Measurements from ENCODE around the gene DACH1.

DACH1 gene

DNA sequence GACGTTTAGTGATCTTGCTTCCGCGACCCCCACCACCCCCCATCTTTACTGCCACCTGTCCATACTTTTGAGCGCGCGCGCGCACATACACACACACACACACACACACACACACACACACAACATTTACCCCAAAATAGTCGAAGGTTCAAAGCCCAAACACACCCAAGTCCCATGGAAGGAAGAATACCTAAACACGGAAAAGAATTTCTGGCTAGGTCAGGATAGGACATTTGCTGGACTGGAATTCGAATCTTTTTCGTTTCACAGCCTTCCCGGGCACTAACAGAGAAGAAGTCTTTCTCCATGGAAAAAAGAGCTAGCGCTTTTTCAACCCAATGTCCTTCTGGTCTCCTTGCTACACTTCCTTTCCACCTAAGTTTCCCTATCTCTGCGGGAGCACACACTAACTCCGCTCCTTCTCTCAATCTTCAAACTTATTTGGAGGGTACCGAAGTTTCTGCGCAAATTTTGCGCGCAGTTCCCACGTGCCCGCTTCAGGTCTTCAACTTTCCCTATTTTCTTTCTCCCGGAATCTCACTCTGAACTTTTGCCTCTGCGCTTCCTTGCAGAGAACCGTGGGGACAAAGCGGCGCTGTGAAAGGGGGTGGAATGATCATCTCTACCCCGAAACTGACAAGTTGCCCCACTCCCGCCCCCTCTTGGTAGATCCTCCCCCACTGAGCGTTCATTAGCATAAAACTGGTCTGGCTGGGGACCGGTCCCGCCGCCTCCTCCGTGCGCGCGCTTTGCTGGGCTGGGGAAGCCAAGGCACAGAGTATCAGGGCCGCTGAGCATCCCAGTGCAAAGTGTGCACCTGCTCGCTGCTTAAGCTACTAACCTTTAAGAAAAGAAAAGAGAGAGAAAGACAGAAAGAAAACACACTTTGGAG is 2.7 kb downstream of the DACH1 start (continued):
- peak; percentile 66; the same call in 1 of the 2 replicates for TF ChIP-seq ZNF2 (tag by site-specific recombination; IDR thresholded peaks at IDR 0.05)
- no peak for TF ChIP-seq RBAK (tag by site-specific recombination; IDR thresholded peaks at IDR 0.05)
- no peak for TF ChIP-seq KLF8 (tag by site-specific recombination; IDR thresholded peaks at IDR 0.05)
- TF ChIP-seq, protein P1, sequence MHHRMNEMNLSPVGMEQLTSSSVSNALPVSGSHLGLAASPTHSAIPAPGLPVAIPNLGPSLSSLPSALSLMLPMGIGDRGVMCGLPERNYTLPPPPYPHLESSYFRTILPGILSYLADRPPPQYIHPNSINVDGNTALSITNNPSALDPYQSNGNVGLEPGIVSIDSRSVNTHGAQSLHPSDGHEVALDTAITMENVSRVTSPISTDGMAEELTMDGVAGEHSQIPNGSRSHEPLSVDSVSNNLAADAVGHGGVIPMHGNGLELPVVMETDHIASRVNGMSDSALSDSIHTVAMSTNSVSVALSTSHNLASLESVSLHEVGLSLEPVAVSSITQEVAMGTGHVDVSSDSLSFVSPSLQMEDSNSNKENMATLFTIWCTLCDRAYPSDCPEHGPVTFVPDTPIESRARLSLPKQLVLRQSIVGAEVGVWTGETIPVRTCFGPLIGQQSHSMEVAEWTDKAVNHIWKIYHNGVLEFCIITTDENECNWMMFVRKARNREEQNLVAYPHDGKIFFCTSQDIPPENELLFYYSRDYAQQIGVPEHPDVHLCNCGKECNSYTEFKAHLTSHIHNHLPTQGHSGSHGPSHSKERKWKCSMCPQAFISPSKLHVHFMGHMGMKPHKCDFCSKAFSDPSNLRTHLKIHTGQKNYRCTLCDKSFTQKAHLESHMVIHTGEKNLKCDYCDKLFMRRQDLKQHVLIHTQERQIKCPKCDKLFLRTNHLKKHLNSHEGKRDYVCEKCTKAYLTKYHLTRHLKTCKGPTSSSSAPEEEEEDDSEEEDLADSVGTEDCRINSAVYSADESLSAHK (tag by site-specific recombination; IDR thresholded peaks at IDR 0.05), result peak; percentile 85
- no peak for TF ChIP-seq ZNF214 (tag by site-specific recombination; IDR thresholded peaks at IDR 0.05; ENCODE audit: borderline replicate concordance)
- no peak for TF ChIP-seq ZNF571 (tag by site-specific recombination; IDR thresholded peaks at IDR 0.05)
- TF ChIP-seq, protein P2, sequence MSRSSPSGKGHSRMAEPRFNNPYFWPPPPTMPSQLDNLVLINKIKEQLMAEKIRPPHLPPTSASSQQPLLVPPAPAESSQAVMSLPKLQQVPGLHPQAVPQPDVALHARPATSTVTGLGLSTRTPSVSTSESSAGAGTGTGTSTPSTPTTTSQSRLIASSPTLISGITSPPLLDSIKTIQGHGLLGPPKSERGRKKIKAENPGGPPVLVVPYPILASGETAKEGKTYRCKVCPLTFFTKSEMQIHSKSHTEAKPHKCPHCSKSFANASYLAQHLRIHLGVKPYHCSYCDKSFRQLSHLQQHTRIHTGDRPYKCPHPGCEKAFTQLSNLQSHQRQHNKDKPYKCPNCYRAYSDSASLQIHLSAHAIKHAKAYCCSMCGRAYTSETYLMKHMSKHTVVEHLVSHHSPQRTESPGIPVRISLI (tag by site-specific recombination; IDR thresholded peaks at IDR 0.05), result peak; percentile 62; the same call in 1 of the 2 replicates
- TF ChIP-seq, protein P3, sequence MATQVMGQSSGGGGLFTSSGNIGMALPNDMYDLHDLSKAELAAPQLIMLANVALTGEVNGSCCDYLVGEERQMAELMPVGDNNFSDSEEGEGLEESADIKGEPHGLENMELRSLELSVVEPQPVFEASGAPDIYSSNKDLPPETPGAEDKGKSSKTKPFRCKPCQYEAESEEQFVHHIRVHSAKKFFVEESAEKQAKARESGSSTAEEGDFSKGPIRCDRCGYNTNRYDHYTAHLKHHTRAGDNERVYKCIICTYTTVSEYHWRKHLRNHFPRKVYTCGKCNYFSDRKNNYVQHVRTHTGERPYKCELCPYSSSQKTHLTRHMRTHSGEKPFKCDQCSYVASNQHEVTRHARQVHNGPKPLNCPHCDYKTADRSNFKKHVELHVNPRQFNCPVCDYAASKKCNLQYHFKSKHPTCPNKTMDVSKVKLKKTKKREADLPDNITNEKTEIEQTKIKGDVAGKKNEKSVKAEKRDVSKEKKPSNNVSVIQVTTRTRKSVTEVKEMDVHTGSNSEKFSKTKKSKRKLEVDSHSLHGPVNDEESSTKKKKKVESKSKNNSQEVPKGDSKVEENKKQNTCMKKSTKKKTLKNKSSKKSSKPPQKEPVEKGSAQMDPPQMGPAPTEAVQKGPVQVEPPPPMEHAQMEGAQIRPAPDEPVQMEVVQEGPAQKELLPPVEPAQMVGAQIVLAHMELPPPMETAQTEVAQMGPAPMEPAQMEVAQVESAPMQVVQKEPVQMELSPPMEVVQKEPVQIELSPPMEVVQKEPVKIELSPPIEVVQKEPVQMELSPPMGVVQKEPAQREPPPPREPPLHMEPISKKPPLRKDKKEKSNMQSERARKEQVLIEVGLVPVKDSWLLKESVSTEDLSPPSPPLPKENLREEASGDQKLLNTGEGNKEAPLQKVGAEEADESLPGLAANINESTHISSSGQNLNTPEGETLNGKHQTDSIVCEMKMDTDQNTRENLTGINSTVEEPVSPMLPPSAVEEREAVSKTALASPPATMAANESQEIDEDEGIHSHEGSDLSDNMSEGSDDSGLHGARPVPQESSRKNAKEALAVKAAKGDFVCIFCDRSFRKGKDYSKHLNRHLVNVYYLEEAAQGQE (tag by site-specific recombination; IDR thresholded peaks at IDR 0.05), result peak; percentile 37; the same call in 1 of the 2 replicates
- no peak for TF ChIP-seq ZNF239 (tag by site-specific recombination; IDR thresholded peaks at IDR 0.05)
- peak; percentile 59; the same call in 1 of the 2 replicates for TF ChIP-seq EGR2 (tag by site-specific recombination; IDR thresholded peaks at IDR 0.05; ENCODE audit: low read depth)
- no peak for TF ChIP-seq ZSCAN30 (tag by site-specific recombination; IDR thresholded peaks at IDR 0.05)
- no peak for TF ChIP-seq ZNF585B (tag by site-specific recombination; IDR thresholded peaks at IDR 0.05)
- 0 out of 2 replicates have a peak, but pooled peaks have one; percentile 33 for TF ChIP-seq IKZF3 (tag by site-specific recombination; IDR thresholded peaks at IDR 0.05)
- peak; percentile 38; the same call in 1 of the 2 replicates for TF ChIP-seq SP3 (tag by site-specific recombination; IDR thresholded peaks at IDR 0.05)
- no peak for TF ChIP-seq ZNF202 (tag by site-specific recombination; IDR thresholded peaks at IDR 0.05; ENCODE audit: borderline replicate concordance)
- no peak for TF ChIP-seq ZNF433 (tag by site-specific recombination; IDR thresholded peaks at IDR 0.05; ENCODE audit: low read depth)
- TF ChIP-seq, protein P4, sequence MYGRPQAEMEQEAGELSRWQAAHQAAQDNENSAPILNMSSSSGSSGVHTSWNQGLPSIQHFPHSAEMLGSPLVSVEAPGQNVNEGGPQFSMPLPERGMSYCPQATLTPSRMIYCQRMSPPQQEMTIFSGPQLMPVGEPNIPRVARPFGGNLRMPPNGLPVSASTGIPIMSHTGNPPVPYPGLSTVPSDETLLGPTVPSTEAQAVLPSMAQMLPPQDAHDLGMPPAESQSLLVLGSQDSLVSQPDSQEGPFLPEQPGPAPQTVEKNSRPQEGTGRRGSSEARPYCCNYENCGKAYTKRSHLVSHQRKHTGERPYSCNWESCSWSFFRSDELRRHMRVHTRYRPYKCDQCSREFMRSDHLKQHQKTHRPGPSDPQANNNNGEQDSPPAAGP (tag by site-specific recombination; IDR thresholded peaks at IDR 0.05), result no peak
- no peak for TF ChIP-seq ZNF112 (tag by site-specific recombination; IDR thresholded peaks at IDR 0.05)
- no peak for TF ChIP-seq YY2 (tag by site-specific recombination; IDR thresholded peaks at IDR 0.05)
- TF ChIP-seq, protein P5, sequence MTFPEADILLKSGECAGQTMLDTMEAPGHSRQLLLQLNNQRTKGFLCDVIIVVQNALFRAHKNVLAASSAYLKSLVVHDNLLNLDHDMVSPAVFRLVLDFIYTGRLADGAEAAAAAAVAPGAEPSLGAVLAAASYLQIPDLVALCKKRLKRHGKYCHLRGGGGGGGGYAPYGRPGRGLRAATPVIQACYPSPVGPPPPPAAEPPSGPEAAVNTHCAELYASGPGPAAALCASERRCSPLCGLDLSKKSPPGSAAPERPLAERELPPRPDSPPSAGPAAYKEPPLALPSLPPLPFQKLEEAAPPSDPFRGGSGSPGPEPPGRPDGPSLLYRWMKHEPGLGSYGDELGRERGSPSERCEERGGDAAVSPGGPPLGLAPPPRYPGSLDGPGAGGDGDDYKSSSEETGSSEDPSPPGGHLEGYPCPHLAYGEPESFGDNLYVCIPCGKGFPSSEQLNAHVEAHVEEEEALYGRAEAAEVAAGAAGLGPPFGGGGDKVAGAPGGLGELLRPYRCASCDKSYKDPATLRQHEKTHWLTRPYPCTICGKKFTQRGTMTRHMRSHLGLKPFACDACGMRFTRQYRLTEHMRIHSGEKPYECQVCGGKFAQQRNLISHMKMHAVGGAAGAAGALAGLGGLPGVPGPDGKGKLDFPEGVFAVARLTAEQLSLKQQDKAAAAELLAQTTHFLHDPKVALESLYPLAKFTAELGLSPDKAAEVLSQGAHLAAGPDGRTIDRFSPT (tag by site-specific recombination; IDR thresholded peaks at IDR 0.05), result peak; percentile 52; the same call in 1 of the 2 replicates
- TF ChIP-seq ZNF132 (tag by site-specific recombination; IDR thresholded peaks at IDR 0.05; ENCODE audit: borderline replicate concordance), result no peak
- TF ChIP-seq ZNF791 (tag by site-specific recombination; IDR thresholded peaks at IDR 0.05), result no peak
- no peak for TF ChIP-seq ZNF76 (tag by site-specific recombination; IDR thresholded peaks at IDR 0.05; ENCODE audit: borderline replicate concordance, low read depth)
- no peak for TF ChIP-seq ZNF292 (tag by site-specific recombination; IDR thresholded peaks at IDR 0.05; ENCODE audit: borderline replicate concordance, low read depth)
- no peak for TF ChIP-seq ZNF311 (tag by site-specific recombination; IDR thresholded peaks at IDR 0.05; ENCODE audit: borderline replicate concordance)
- TF ChIP-seq ZNF423 (tag by site-specific recombination; IDR thresholded peaks at IDR 0.05), result no peak
- peak; percentile 79 for TF ChIP-seq SCRT2 (tag by site-specific recombination; IDR thresholded peaks at IDR 0.05)
- TF ChIP-seq ZNF529 (tag by site-specific recombination; IDR thresholded peaks at IDR 0.05; ENCODE audit: insufficient replicate concordance), result no peak
- peak; percentile 64 for TF ChIP-seq GLIS2 (tag by site-specific recombination; IDR thresholded peaks at IDR 0.05)
